Tibial nerve (tissue), 4 donors: ENCODE data around the gene ENC1.

Experiments
- EP300 ChIP-seq, 2 donors: sonication (generic); formaldehyde crosslinking; IDR thresholded peaks; one replicate each; pipeline ENCODE4 v1.6.1; 2017; ENCODE audit warnings: antibody characterized with exemption in 2 of 2, mild to moderate bottlenecking in 1 of 2
- POLR2A ChIP-seq, 2 donors: fragments of 450-650 bp; IDR thresholded peaks; one replicate each; pipeline ENCODE4 v1.6.1; 2017; ENCODE audit warnings: antibody characterized with exemption in 2 of 2, mild to moderate bottlenecking in 2 of 2, moderate library complexity in 2 of 2
- TF ChIP-seq, protein P1 (sequence below), 5 experiments: fragments of 200-600 bp in 3 of 5; fragments of 450-650 bp in 2 of 5; sonication (generic) in 3 of 5; IDR thresholded peaks; one replicate each; pipeline ENCODE4 v1.5.1; 2016 to 2019; ENCODE audit warnings: antibody characterized with exemption in 5 of 5, mild to moderate bottlenecking in 3 of 5, moderate library complexity in 2 of 5

DNA sequence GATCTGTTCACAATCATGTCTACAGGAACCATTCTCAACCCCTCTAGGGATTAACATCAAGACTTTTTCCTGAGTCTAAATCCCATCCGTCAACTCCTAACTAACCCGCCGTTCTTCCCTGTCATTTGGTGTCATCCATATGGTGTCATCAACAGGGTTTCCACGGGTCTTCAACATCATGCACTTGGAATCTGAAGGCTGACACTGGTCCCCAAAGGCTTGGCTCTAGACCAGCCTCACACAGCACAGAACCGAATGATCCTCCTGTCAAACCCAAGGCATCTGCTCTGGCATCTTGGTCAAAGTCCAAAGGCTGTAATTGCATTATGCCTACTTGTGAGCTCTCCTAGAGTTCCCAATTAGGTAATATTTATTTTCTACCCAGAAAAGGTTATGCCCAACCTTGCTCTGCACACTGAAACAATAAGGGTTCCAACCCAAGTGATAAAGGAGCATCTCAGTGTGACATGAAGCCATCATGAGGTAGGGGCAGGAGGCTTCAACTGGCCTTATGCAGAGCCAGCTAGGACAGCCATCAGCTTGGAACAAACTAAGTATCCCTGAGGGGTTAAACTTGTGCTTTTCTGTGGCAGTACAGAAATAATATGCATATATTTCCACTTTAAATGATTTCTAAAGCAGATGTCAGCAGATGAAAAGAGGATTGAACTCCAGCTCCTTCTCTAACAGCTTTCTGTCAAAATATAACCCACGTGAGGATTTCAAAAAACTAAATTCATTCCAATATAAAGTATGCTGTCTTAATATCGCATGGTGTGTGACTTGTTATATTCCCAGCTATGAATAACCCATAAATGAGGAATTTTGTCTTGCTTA, 13.9 kb downstream of the ENC1 start:
- TF ChIP-seq, protein P1, sequence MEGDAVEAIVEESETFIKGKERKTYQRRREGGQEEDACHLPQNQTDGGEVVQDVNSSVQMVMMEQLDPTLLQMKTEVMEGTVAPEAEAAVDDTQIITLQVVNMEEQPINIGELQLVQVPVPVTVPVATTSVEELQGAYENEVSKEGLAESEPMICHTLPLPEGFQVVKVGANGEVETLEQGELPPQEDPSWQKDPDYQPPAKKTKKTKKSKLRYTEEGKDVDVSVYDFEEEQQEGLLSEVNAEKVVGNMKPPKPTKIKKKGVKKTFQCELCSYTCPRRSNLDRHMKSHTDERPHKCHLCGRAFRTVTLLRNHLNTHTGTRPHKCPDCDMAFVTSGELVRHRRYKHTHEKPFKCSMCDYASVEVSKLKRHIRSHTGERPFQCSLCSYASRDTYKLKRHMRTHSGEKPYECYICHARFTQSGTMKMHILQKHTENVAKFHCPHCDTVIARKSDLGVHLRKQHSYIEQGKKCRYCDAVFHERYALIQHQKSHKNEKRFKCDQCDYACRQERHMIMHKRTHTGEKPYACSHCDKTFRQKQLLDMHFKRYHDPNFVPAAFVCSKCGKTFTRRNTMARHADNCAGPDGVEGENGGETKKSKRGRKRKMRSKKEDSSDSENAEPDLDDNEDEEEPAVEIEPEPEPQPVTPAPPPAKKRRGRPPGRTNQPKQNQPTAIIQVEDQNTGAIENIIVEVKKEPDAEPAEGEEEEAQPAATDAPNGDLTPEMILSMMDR (IDR thresholded peaks at IDR 0.05), result no peak
- TF ChIP-seq POLR2A (IDR thresholded peaks at IDR 0.05) (no peak), EP300 (IDR thresholded peaks at IDR 0.05) (no peak)
